ENCODE measurements around the gene TMEM132D. TPM values are rescaled to one million over a fixed set of nuclear protein-coding genes. Genes with fewer than 3 reads are reported as not detected.

Gene TMEM132D
- total RNA-seq, 2 donors from 2014 or later: not detected

GRCh38 chr12:129082441-129082840 is 821.4 kb downstream of the TMEM132D start:
- Mint-ChIP-seq H3K27ac (no peak overlapping the region), H3K9me3 (peaks cover 5 to 9% of the 10 kb centered on the region in 2 donors), H3K36me3 (no peaks in the 10 kb centered on the region)
- no peak for DNase-seq (ENCODE audit: low spot score in 2 of 2)
- no peak for ATAC-seq

GRCh38 chr12:129081755-129082250 is 822.0 kb downstream of the TMEM132D start:
- Mint-ChIP-seq H3K36me3 (no peaks in the 10 kb centered on the region), H3K27ac (no peak overlapping the region), H3K9me3 (peaks cover 0 to 6% of the 10 kb centered on the region in 2 donors)
- DNase-seq (ENCODE audit: low spot score in 2 of 2) (no peak), ATAC-seq (no peak)

DNA sequence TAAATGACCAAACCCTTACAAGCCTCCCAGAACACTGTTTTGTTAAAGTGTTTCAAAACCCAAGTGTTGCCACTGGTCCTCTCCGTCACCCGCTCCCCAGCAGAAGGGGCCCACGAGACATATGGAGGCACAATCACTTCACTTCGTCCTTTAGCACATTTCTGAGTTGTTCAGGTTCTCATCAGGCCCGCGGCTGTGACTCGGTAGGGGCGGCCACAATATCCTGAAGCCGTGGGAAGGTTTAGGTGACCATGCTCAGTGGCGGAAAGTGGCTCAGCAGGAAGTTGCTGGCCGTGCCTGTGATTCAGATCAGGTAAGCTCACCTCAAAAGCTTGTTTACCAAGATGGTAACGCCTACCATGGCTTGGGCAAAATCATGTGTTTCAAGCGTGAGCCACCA is 823.0 kb downstream of the TMEM132D start:
- DNase-seq (ENCODE audit: low spot score in 2 of 2): no peak
- ATAC-seq: no peak
- Mint-ChIP-seq H3K9me3 (peaks cover 0 to 6% of the 10 kb centered on the region in 2 donors), H3K27ac (no peak overlapping the region), H3K36me3 (no peaks in the 10 kb centered on the region)

DNA sequence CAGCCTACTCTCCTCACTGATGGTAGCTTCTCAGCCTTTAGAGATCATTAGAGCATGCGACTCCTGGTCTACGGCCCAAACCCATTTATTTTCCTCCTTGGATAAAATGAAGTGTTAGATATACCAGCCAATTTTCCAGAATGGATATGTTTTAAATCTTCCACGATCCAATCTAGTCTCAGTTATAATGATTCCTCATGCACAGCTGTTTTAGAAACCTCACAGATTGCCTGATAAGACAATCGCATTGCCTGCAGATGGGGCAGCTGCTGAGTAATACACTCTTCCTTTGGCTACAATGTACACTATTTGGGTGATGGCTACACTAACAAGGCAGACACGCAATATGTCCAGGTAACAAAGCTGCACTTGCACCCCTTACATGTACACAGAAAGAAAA is 823.4 kb downstream of the TMEM132D start:
- no peak for ATAC-seq
- Mint-ChIP-seq H3K27ac (no peak overlapping the region), H3K36me3 (no peaks in the 10 kb centered on the region), H3K9me3 (peaks cover 0 to 6% of the 10 kb centered on the region in 2 donors)
- no peak for DNase-seq (ENCODE audit: low spot score in 2 of 2)

DNA sequence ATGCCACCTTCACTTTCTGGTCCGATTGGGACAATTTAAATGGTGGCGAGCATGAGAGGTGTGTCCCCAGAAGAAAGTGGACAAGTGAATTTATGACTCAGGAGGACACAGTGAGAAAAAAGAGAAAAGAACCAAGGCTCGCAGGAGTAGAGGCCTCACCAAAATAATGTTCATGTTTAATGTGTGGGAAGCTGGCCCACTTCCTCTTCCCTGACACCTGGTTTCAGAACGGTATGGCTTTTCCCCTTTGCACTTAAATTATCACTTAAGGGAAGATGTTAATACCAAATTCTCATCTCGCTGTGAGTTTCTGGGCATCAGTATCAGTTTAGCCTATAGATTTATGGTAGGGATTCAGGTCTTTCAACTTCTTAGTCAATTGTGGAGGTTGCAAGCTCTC is 824.1 kb downstream of the TMEM132D start:
- DNase-seq (ENCODE audit: low spot score in 2 of 2): no peak
- Mint-ChIP-seq H3K9me3 (peaks cover 0 to 6% of the 10 kb centered on the region in 2 donors), H3K27ac (no peak overlapping the region), H3K36me3 (no peaks in the 10 kb centered on the region)
- no peak for ATAC-seq

GRCh38 chr12:129076441-129077320 is 827.1 kb downstream of the TMEM132D start:
- ATAC-seq: no peak
- DNase-seq (ENCODE audit: low spot score in 2 of 2): no peak
- Mint-ChIP-seq H3K9me3 (peaks cover 6% of the 10 kb centered on the region in 2 donors), H3K27ac (no peak overlapping the region), H3K36me3 (no peaks in the 10 kb centered on the region)

DNA sequence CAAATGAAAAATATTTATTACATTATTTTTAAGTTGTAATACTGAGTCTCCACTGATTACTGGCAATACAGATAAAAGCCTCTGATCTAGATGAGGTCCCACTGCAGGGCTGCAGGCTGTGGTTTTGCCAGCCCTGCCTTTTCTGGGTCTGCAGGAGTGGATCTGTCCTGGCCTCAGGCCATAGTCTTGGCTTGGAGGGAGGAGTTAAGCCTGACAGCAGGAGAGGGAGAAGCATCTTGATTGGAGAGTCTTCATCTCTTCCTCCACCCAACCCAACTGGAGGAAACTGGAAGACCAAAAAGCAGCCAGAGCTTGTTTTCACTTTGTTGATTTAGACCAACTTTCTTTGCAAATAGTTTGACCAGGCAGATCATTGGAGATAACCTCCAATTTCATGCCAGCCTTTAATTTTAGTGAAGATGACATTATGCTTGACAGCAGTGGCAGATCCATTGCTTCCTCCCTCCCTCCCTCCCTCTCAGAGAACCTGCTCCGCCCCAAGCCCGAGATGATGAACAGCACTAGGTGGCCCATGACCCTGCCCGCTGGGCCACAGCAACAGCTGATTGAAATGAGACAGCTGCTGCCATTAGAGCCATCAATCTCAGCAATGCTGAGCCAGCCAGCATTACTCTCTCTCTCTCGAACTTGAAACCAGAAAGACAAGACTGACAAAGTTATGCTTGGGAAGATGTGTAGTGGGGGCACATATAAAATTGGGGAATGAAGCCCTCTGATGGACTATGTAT is 828.2 kb downstream of the TMEM132D start:
- Mint-ChIP-seq H3K36me3 (no peaks in the 10 kb centered on the region), H3K9me3 (peaks cover 6% of the 10 kb centered on the region in 2 donors), H3K27ac (no peak overlapping the region)
- ATAC-seq: no peak
- no peak for DNase-seq (ENCODE audit: low spot score in 2 of 2)

- ATAC-seq (no peak), DNase-seq (ENCODE audit: low spot score in 2 of 2) (no peak)
- no peaks in the 10 kb centered on the region for H3K36me3 Mint-ChIP-seq
- peaks cover 6% of the 10 kb centered on the region in 2 donors for H3K9me3 Mint-ChIP-seq
- H3K27ac Mint-ChIP-seq: no peak overlapping the region
These were observed 829.4 kb downstream of the TMEM132D start for GRCh38 chr12:129074379-129074778.

- DNase-seq (ENCODE audit: low spot score in 2 of 2) (no peak), ATAC-seq (no peak)
- H3K9me3 Mint-ChIP-seq: peaks cover 6% of the 10 kb centered on the region in 2 donors
- H3K36me3 Mint-ChIP-seq: no peaks in the 10 kb centered on the region
- H3K27ac Mint-ChIP-seq: no peak overlapping the region
These were observed 830.5 kb downstream of the TMEM132D start for GRCh38 chr12:129073157-129073915.

DNA sequence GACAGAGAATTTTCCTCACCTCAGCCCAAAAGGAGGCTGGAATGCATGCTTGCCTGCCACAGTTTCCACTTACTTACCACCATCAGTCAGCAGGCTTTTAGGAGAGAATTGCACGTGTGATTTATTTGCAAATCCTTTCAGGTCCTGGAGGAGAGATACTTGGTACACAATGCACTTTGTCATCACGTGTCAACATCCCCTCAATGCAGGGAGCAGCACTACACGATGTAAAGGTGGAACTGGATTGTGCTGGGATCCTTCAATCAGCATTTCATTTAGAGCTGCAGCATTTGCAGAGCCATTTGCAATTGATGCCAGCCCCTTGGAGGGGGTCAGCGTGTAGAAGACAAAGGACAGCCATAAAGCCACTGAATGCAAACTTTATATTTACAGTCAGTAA is 832.5 kb downstream of the TMEM132D start:
- Mint-ChIP-seq H3K36me3 (no peaks in the 10 kb centered on the region), H3K9me3 (peaks cover 0 to 6% of the 10 kb centered on the region in 2 donors), H3K27ac (no peak overlapping the region)
- ATAC-seq: no peak
- DNase-seq (ENCODE audit: low spot score in 2 of 2): no peak

DNA sequence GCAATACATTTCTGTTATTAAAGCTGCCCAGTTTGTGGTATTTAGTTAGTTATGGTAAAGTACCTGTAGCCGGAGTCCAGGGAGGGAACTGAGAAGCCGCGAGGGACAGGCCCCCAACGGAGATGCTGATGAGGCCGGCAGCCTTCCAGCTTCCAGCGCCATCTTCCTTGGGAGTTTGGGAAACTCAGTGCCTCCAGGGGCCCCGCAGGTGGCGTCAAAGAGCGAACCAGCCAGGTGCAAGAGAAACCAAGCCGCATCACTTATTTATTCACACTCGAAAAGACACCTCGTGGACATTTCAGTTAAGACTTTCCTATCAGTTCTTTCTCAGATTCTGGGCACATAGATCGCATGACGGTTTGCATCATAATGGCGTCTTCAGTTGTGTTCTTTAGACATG is 833.9 kb downstream of the TMEM132D start:
- no peak overlapping the region for H3K27ac Mint-ChIP-seq
- no peak for ATAC-seq
- no peak for DNase-seq (ENCODE audit: low spot score in 2 of 2)
- peaks cover 7 to 12% of the 10 kb centered on the region in 2 donors for H3K9me3 Mint-ChIP-seq
- H3K36me3 Mint-ChIP-seq: no peaks in the 10 kb centered on the region

DNA sequence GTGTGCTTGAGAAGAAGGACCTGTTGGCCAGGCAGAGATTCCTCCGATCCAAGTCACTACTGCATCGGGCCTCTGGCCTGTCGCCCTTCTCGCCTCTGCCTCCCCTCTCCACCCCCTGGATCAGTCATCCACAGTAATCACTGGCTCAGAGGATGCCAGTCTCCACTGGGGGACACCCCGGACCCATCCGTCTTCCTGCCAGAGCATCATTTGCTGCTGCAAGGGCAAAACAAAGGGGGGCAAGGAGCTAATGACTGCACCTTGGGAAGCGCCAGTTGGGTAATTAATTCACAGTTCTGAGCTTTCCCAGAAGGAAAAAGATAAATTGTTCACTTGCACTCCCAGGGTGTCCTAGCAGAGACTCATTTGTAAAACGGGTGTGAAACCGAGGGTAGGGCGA is 835.1 kb downstream of the TMEM132D start:
- Mint-ChIP-seq H3K27ac (no peak overlapping the region), H3K9me3 (peaks cover 7 to 11% of the 10 kb centered on the region in 2 donors), H3K36me3 (no peaks in the 10 kb centered on the region)
- no peak for DNase-seq (ENCODE audit: low spot score in 2 of 2)
- ATAC-seq: no peak

DNA sequence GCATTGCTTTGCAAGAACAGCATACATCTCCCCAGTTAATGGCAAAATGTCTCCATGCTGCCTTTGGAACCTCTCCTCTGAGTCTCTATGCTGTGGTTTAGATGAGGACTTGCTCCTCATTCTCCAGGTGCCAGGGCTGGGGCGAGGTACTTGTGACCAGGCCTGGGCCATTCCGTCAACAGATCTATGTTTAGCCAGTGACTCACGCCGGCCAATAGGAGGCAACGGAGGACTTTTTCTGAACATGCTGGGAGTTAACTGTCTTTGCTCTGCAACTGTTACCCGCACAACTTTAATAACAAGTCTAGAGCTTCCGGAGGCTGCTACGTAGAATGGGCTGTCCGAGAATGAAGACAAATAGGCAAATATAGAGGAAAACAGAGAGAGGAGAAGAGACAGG is 836.3 kb downstream of the TMEM132D start:
- DNase-seq (ENCODE audit: low spot score in 2 of 2) (no peak), ATAC-seq (no peak)
- Mint-ChIP-seq H3K36me3 (no peaks in the 10 kb centered on the region), H3K9me3 (peaks cover 6 to 7% of the 10 kb centered on the region in 2 donors), H3K27ac (no peak overlapping the region)

DNA sequence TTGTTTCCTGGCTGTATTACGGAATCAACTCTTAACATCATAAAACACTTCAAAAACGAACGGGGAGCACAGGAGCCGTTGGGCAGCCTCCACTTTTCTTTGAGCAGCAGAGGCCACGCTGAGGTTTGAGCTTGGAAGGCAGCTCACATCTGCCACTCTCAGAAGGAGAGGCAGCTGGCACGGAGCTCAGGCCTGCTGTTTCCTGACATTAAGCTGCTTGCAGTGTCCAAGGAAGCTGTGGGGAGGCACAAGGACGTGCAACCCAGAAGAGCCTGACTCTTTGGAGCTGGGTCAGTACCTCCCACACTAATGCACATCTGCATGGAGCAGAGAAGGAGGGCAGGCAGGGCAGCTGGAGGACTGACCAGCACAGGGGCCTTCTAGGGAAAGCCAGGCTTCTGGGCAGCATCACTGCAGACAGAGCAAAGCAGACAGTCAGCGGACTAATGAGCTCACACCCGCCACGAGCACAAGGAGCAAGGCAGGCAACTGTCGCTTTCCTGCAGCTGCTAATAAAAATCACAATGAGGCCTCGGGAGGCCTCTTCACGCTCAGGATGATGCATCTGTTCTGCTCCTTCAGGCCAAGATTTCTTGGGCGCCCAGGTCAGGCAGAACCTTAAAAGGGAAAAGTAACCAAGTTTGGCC is 839.5 kb downstream of the TMEM132D start:
- Mint-ChIP-seq H3K27ac (no peak overlapping the region), H3K36me3 (no peaks in the 10 kb centered on the region), H3K9me3 (peaks cover 10 to 12% of the 10 kb centered on the region in 2 donors)
- ATAC-seq: no peak
- DNase-seq (ENCODE audit: low spot score in 2 of 2): no peak

DNA sequence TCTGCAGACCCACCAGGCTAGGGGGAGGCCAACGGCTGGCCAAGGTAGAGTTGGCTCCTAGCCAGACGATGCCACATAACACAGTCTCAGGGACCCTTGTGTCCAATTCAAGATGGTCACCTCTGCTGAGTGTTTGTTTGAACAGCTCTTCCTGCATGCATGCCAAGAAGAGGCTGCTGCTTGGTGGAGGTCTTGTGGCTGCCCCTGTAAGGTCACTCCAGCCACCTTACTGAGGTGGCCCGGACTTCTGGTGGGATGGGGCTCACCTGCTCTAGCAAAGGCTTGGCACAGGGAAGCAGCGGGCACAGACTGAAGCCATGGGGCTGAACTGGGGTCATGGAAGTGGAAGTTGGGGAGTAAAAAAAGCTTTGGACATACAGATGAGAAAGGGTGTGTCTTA is 840.2 kb downstream of the TMEM132D start:
- Mint-ChIP-seq H3K9me3 (peaks cover 12 to 15% of the 10 kb centered on the region in 2 donors), H3K27ac (no peak overlapping the region), H3K36me3 (no peaks in the 10 kb centered on the region)
- no peak for DNase-seq (ENCODE audit: low spot score in 2 of 2)
- ATAC-seq: no peak

- DNase-seq (ENCODE audit: low spot score in 2 of 2) (no peak), ATAC-seq (no peak)
- Mint-ChIP-seq H3K27ac (no peak overlapping the region), H3K36me3 (no peaks in the 10 kb centered on the region), H3K9me3 (peaks cover 0 to 11% of the 10 kb centered on the region in 2 donors)
These were observed 850.6 kb downstream of the TMEM132D start for GRCh38 chr12:129053232-129053631.

All from activated naive CD4-positive, alpha-beta T cell treated with anti-CD3 and anti-CD28 coated beads, Interleukin-2, amount 50 U/mL, for 72 hours (primary cell).